Thyroid gland (tissue), 4 donors: ENCODE data around the gene SLC35F1.

ENCODE experiments used
- POLR2A ChIP-seq, 2 donors: fragments of 450-650 bp; IDR thresholded peaks; one replicate each; pipeline ENCODE4 v1.6.1; 2017; ENCODE audit warnings: antibody characterized with exemption in 2 of 2, mild to moderate bottlenecking in 2 of 2, moderate library complexity in 1 of 2
- TF ChIP-seq, protein P1 (sequence below), 6 experiments: fragments of 200-600 bp in 3 of 6; fragments of 450-650 bp in 3 of 6; sonication (generic) in 3 of 6; IDR thresholded peaks; one replicate each; pipeline ENCODE4 v1.5.1; 2016 to 2019; ENCODE audit warnings: antibody characterized with exemption in 6 of 6, mild to moderate bottlenecking in 2 of 6, inconsistent platforms in 1 of 6, moderate library complexity in 1 of 6

DNA sequence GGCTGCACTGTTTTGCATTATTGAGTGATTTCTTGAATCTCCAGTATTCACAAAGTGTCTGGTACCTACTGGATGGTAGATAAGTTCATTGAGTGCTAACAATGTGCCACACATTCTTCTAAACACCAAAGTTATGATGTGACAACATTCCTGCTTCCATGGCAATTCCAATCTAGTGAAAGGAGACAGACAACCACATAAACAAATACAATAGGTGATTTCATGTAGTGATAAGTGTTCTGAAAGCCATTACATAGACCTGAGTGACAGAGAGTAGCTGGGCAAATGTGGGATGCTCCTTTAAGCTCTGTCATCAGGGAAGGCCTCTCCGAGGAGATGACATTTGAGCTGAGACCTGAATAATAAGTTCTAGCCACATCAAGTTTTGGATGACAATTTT lies 295.5 kb downstream of the SLC35F1 start:
- TF ChIP-seq, protein P1, sequence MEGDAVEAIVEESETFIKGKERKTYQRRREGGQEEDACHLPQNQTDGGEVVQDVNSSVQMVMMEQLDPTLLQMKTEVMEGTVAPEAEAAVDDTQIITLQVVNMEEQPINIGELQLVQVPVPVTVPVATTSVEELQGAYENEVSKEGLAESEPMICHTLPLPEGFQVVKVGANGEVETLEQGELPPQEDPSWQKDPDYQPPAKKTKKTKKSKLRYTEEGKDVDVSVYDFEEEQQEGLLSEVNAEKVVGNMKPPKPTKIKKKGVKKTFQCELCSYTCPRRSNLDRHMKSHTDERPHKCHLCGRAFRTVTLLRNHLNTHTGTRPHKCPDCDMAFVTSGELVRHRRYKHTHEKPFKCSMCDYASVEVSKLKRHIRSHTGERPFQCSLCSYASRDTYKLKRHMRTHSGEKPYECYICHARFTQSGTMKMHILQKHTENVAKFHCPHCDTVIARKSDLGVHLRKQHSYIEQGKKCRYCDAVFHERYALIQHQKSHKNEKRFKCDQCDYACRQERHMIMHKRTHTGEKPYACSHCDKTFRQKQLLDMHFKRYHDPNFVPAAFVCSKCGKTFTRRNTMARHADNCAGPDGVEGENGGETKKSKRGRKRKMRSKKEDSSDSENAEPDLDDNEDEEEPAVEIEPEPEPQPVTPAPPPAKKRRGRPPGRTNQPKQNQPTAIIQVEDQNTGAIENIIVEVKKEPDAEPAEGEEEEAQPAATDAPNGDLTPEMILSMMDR (IDR thresholded peaks at IDR 0.05), result no peak
- no peak for TF ChIP-seq POLR2A (IDR thresholded peaks at IDR 0.05)
